ENCODE results near the gene TTC9C.
A peak's percentile ranks its signal among the peaks of the same experiment; 100 is the strongest.
"Not testable (repeated sequence)": the region's sequence is repeated elsewhere in the genome, so short reads cannot be mapped to it uniquely, and the experiment has no call there.

The TTC9C gene

GRCh38 chr11:62728171-62728988 is at the start of gene TTC9C:
TSS of gene TTC9C (plus strand) at chr11:62728486. CDS start at chr11:62728849, 363 bp downstream.
- DNase-seq = peak; percentile 92 to 93

- DNase-seq = peak; percentile 89 to 93
Observed at GRCh38 chr11:62678770-62679696, 49.3 kb upstream of the TTC9C start, which contains the start of gene UBXN1. TSS of gene UBXN1 (minus strand) at chr11:62679073. CDS start at chr11:62678923, 150 bp downstream.

- DNase-seq = peak; percentile 83 to 91
Observed at GRCh38 chr11:62680825-62681240, 47.5 kb upstream of the TTC9C start.

- no peak for DNase-seq
Observed at GRCh38 chr11:62682518-62682917, 45.8 kb upstream of the TTC9C start.

GRCh38 chr11:62687508-62688396 is 40.5 kb upstream of the TTC9C start:
- no peak for DNase-seq

GRCh38 chr11:62688491-62688890 is 39.8 kb upstream of the TTC9C start:
- DNase-seq = no peak

- DNase-seq = no peak
Observed at GRCh38 chr11:62689421-62690183, 38.7 kb upstream of the TTC9C start, which contains the start of gene LRRN4CL. TSS of gene LRRN4CL (minus strand) at chr11:62689530. CDS start at chr11:62688508, 1,022 bp downstream.

- DNase-seq = not testable (repeated sequence)
Observed at GRCh38 chr11:62693624-62694023, 34.7 kb upstream of the TTC9C start.

GRCh38 chr11:62694455-62695167 is 33.7 kb upstream of the TTC9C start:
- peak; percentile 72 to 76 for DNase-seq

- no peak for DNase-seq
Observed at GRCh38 chr11:62702246-62702645, 26.0 kb upstream of the TTC9C start.

- not testable (repeated sequence) for DNase-seq
Observed at GRCh38 chr11:62703921-62704320, 24.4 kb upstream of the TTC9C start.

- no peak for DNase-seq
Observed at GRCh38 chr11:62705413-62705812, 22.9 kb upstream of the TTC9C start.

GRCh38 chr11:62705880-62706849 is 22.1 kb upstream of the TTC9C start:
- DNase-seq = peak; percentile 84 to 85

- no peak for DNase-seq
Observed at GRCh38 chr11:62706850-62707247, 21.4 kb upstream of the TTC9C start.

- DNase-seq = no peak
Observed at GRCh38 chr11:62707277-62707861, 20.9 kb upstream of the TTC9C start, which contains the start of the genes BSCL2 and GNG3. TSS of gene BSCL2 (minus strand) at chr11:62707424. CDS start at chr11:62707195, 229 bp downstream. TSS of gene GNG3 (plus strand) at chr11:62707676. CDS start at chr11:62708296, 620 bp downstream.

- DNase-seq = no peak
Observed at GRCh38 chr11:62708392-62708791, 19.9 kb upstream of the TTC9C start.

- no peak for DNase-seq
Observed at GRCh38 chr11:62708793-62709192, 19.5 kb upstream of the TTC9C start.

GRCh38 chr11:62709247-62710000 is 18.9 kb upstream of the TTC9C start:
- DNase-seq = no peak

Measured in Kasumi-1 (cell line).